Liver (tissue), 9 donors: ENCODE measurements around the gene SLC22A8. TPM values are rescaled to one million over a fixed set of nuclear protein-coding genes. Genes with fewer than 3 reads are reported as not detected.

ENCODE experiments used
- DNase-seq: peaks from one replicate; pipeline ENCODE4 v3.0.0-alpha.2; 2017; ENCODE audit warnings: low spot score
- H3K27ac ChIP-seq, 2 donors: one replicate each; pipeline ENCODE4 v1.7.0; 2013; ENCODE audit warnings: inconsistent platforms in 2 of 2, low read length in 2 of 2, control low read depth in 1 of 2, low read depth in 1 of 2, mild to moderate bottlenecking in 1 of 2
- H3K27me3 ChIP-seq, 4 donors: one replicate each; pipeline versions ENCODE4 v1.6.1 to v1.7.0; 2013; ENCODE audit warnings: low read length in 3 of 4, inconsistent platforms in 1 of 4, mild to moderate bottlenecking in 1 of 4, moderate library complexity in 1 of 4; ENCODE audit not compliant: control insufficient read depth in 4 of 4, insufficient read depth in 4 of 4
- H3K36me3 ChIP-seq, 4 donors: one replicate each; pipeline versions ENCODE4 v1.6.1 to v1.7.0; 2013; ENCODE audit warnings: low read length in 3 of 4, mild to moderate bottlenecking in 3 of 4, low read depth in 1 of 4, moderate library complexity in 1 of 4; ENCODE audit not compliant: control insufficient read depth in 4 of 4, insufficient read depth in 3 of 4
- H3K4me1 ChIP-seq, 4 donors: one replicate each; pipeline versions ENCODE4 v1.6.1 to v1.7.0; 2013; ENCODE audit warnings: low read length in 3 of 4, mild to moderate bottlenecking in 3 of 4, moderate library complexity in 1 of 4; ENCODE audit not compliant: control insufficient read depth in 4 of 4, insufficient read depth in 4 of 4
- H3K4me3 ChIP-seq, 3 donors: one replicate each; pipeline versions ENCODE4 v1.6.1 to v1.7.0; 2013; ENCODE audit warnings: low read length in 3 of 3, control low read depth in 1 of 3, low read depth in 1 of 3, mild to moderate bottlenecking in 1 of 3
- H3K9ac ChIP-seq, 2 donors: one replicate each; pipeline ENCODE4 v1.7.0; 2013; ENCODE audit warnings: low read length in 2 of 2, mild to moderate bottlenecking in 2 of 2, moderate library complexity in 2 of 2, control low read depth in 1 of 2, low read depth in 1 of 2
- H3K9me3 ChIP-seq, 4 donors: one replicate each; pipeline versions ENCODE4 v1.6.1 to v1.7.0; 2013; ENCODE audit warnings: low read length in 3 of 4; ENCODE audit not compliant: control insufficient read depth in 4 of 4
- FOXA1 ChIP-seq: IDR thresholded peaks from 2 replicates; pipeline ENCODE4 v1.6.1; 2016; ENCODE audit warnings: antibody characterized with exemption
- FOXA2 ChIP-seq: IDR thresholded peaks from 2 replicates; pipeline ENCODE4 v1.6.1; 2016; ENCODE audit warnings: antibody characterized with exemption
- GABPA ChIP-seq, 2 donors: IDR thresholded peaks in 1 of 2; conservative IDR thresholded peaks in 1 of 2; 2 replicates each; pipeline ENCODE4 v1.6.1; 2016; ENCODE audit warnings: antibody characterized with exemption in 2 of 2, mild to moderate bottlenecking in 1 of 2, moderate library complexity in 1 of 2
- HNF4A ChIP-seq, 2 donors: conservative IDR thresholded peaks; 2 replicates each; pipeline ENCODE4 v1.6.1; 2016; ENCODE audit warnings: antibody characterized with exemption in 2 of 2, mild to moderate bottlenecking in 2 of 2
- HNF4G ChIP-seq: IDR thresholded peaks from 2 replicates; pipeline ENCODE4 v1.6.1; 2016; ENCODE audit warnings: antibody characterized with exemption
- JUND ChIP-seq, 2 donors: IDR thresholded peaks; 2 replicates each; pipeline ENCODE4 v1.6.1; 2016; ENCODE audit warnings: antibody characterized with exemption in 2 of 2
- NR2F2 ChIP-seq: IDR thresholded peaks from 2 replicates; pipeline ENCODE4 v1.6.1; 2016; ENCODE audit warnings: antibody characterized with exemption
- RAD21 ChIP-seq, 2 donors: IDR thresholded peaks; 2 replicates each; pipeline ENCODE4 v1.6.1; 2016; ENCODE audit warnings: antibody characterized with exemption in 2 of 2, mild to moderate bottlenecking in 2 of 2
- RXRA ChIP-seq, 2 donors: IDR thresholded peaks; 2 replicates each; pipeline ENCODE4 v1.6.1; 2017 to 2018; ENCODE audit warnings: antibody characterized with exemption in 2 of 2, mild to moderate bottlenecking in 1 of 2
- SP1 ChIP-seq: IDR thresholded peaks from 2 replicates; pipeline ENCODE4 v1.6.1; 2018; ENCODE audit warnings: antibody characterized with exemption, mild to moderate bottlenecking
- TAF1 ChIP-seq: conservative IDR thresholded peaks from 2 replicates; pipeline ENCODE4 v1.6.1; 2016; ENCODE audit warnings: antibody characterized with exemption, mild to moderate bottlenecking
- YY1 ChIP-seq: IDR thresholded peaks from 2 replicates; pipeline ENCODE4 v1.6.1; 2016; ENCODE audit warnings: antibody characterized with exemption, mild to moderate bottlenecking
- WGBS: extraction: QIAGEN DNeasy Blood & Tissue Kit; methylation state at CpG from one replicate; pipeline ENCODE4 v1.1.7; 2013; 5-methylcytosine and 5-hydroxymethylcytosine counted together
- polyA plus RNA-seq, 2 donors: library from polyadenylated mRNA; stranded (reverse) in 1 of 2; unstranded in 1 of 2; fragments of 200-250 nt in 1 of 2; fragments of >200 nt in 1 of 2; fragmentation: Nextera tagmentation in 1 of 2; extraction: Ambion mirVana in 1 of 2; gene quantifications; one replicate each; pipeline versions ENCODE4 v1.2.1 to v1.2.3, GENCODE V29; 2013 to 2015
- total RNA-seq, 2 donors: library from RNA; depleted of rRNA; stranded (reverse); fragments of >200 nt; gene quantifications; one replicate each; pipeline ENCODE4 v1.2.3, GENCODE V29; 2014
- TF ChIP-seq, protein P1 (sequence below): IDR thresholded peaks from 2 replicates; pipeline ENCODE4 v1.6.1; 2016; ENCODE audit warnings: antibody characterized with exemption
- TF ChIP-seq, protein P2 (sequence below): IDR thresholded peaks from 2 replicates; pipeline ENCODE4 v1.6.1; 2016; ENCODE audit warnings: antibody characterized with exemption, mild to moderate bottlenecking
- TF ChIP-seq, protein P3 (sequence below): IDR thresholded peaks from 2 replicates; pipeline ENCODE4 v1.6.1; 2016; ENCODE audit warnings: antibody characterized with exemption
- TF ChIP-seq, protein P4 (sequence below): fragments of 150-350 bp; IDR thresholded peaks from 2 replicates; pipeline ENCODE4 v1.5.1; 2017; ENCODE audit warnings: improper control_type of control experiment, low read depth, low read length; ENCODE audit not compliant: missing input control
- TF ChIP-seq, protein P5 (sequence below): IDR thresholded peaks from 2 replicates; pipeline ENCODE4 v1.6.1; 2016; ENCODE audit warnings: antibody characterized with exemption
- donor health status: healthy.
- donor health status: healthy.
- donor health status: healthy.
- donor health status: healthy.
- donor health status: healthy.

The SLC22A8 gene
- total and polyA plus RNA-seq, 4 donors = not detected

DNA sequence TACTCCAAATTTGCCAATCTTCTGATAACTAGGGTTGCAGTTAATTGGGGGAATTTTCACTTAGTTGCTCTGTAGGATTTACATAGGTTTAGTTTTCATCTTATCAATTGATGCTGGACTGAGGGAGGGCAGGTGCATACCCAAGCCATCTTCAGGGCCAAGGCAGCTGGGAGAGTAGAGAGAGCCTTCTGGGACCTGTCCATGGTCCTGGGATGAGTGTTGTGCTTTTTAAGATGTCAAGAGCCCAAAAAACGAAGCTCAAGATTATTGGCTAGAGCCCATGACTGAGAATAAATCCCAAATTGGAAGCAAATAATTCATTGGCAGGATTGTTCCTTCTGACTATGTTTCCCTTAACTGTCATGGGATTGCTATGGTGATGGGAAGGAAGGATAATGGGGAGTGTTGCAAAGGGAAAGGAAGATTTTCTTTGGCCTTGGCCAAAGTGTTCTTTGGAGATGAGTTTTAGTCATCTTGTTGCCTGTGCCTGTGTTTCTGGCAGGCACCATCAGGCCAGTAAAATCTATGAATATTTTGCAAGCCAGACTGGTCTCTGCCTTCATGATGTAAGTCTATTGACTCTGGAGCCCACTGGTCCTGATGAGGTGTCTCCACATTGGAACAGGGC lies 35.4 kb downstream of the SLC22A8 start:
- no peak overlapping the region for H3K27ac ChIP-seq
- no peaks in the 10 kb centered on the region for H3K4me1 ChIP-seq
- H3K9ac ChIP-seq = no peak overlapping the region
- H3K9me3 ChIP-seq = no peaks in the 10 kb centered on the region
- no peak overlapping the region for H3K4me3 ChIP-seq
- WGBS = 40% methylated on average over 1 of the region's 1 CpG
- no peak for DNase-seq
- no peaks in the 10 kb centered on the region for H3K27me3 ChIP-seq
- TF ChIP-seq RAD21 (IDR thresholded peaks at IDR 0.05) = no peak
- TF ChIP-seq, protein P1, sequence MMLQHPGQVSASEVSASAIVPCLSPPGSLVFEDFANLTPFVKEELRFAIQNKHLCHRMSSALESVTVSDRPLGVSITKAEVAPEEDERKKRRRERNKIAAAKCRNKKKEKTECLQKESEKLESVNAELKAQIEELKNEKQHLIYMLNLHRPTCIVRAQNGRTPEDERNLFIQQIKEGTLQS = no peak
- no peak for TF ChIP-seq FOXA2
- TF ChIP-seq, protein P2, sequence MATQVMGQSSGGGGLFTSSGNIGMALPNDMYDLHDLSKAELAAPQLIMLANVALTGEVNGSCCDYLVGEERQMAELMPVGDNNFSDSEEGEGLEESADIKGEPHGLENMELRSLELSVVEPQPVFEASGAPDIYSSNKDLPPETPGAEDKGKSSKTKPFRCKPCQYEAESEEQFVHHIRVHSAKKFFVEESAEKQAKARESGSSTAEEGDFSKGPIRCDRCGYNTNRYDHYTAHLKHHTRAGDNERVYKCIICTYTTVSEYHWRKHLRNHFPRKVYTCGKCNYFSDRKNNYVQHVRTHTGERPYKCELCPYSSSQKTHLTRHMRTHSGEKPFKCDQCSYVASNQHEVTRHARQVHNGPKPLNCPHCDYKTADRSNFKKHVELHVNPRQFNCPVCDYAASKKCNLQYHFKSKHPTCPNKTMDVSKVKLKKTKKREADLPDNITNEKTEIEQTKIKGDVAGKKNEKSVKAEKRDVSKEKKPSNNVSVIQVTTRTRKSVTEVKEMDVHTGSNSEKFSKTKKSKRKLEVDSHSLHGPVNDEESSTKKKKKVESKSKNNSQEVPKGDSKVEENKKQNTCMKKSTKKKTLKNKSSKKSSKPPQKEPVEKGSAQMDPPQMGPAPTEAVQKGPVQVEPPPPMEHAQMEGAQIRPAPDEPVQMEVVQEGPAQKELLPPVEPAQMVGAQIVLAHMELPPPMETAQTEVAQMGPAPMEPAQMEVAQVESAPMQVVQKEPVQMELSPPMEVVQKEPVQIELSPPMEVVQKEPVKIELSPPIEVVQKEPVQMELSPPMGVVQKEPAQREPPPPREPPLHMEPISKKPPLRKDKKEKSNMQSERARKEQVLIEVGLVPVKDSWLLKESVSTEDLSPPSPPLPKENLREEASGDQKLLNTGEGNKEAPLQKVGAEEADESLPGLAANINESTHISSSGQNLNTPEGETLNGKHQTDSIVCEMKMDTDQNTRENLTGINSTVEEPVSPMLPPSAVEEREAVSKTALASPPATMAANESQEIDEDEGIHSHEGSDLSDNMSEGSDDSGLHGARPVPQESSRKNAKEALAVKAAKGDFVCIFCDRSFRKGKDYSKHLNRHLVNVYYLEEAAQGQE = peak; percentile 95
- no peak for TF ChIP-seq JUND (IDR thresholded peaks at IDR 0.05)
- TF ChIP-seq GABPA (IDR thresholded peaks at IDR 0.05 in 1 of 2, conservative IDR thresholded peaks at IDR 0.05 in 1 of 2) = no peak
- TF ChIP-seq FOXA1 = no peak
- TF ChIP-seq, protein P3, sequence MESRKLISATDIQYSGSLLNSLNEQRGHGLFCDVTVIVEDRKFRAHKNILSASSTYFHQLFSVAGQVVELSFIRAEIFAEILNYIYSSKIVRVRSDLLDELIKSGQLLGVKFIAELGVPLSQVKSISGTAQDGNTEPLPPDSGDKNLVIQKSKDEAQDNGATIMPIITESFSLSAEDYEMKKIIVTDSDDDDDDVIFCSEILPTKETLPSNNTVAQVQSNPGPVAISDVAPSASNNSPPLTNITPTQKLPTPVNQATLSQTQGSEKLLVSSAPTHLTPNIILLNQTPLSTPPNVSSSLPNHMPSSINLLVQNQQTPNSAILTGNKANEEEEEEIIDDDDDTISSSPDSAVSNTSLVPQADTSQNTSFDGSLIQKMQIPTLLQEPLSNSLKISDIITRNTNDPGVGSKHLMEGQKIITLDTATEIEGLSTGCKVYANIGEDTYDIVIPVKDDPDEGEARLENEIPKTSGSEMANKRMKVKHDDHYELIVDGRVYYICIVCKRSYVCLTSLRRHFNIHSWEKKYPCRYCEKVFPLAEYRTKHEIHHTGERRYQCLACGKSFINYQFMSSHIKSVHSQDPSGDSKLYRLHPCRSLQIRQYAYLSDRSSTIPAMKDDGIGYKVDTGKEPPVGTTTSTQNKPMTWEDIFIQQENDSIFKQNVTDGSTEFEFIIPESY = no peak
- TF ChIP-seq RXRA (IDR thresholded peaks at IDR 0.05) = no peak
- no peaks in the 10 kb centered on the region for H3K36me3 ChIP-seq

DNA sequence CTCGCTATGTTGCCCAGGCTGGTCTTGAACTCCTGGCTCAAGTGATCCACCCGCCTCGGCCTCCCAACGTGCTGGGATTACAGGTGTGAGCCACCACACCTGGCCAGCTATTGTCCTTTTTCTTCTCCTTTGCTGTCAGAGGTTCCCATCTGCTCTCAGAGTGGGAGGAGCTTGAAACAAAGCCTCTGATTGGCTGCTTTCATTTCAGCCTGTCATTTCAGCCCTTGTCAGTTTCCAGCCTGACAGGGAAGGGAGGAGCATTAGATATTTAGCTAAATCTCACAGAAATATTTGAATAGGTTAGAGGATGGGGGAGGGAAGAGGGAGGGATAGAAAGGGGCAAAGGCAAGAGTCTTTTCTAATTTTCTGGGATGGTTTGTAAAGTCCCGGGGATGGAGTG lies 39.5 kb downstream of the SLC22A8 start:
- WGBS = 77% methylated on average over 5 of the region's 5 CpGs
- DNase-seq = no peak
- Histone ChIP-seq H3K9me3 (no peaks in the 10 kb centered on the region), H3K27me3 (no peaks in the 10 kb centered on the region), H3K9ac (no peak overlapping the region), H3K27ac (no peak overlapping the region), H3K4me1 (no peaks in the 10 kb centered on the region), H3K4me3 (no peak overlapping the region), H3K36me3 (no peaks in the 10 kb centered on the region)
- TF ChIP-seq TAF1 (no peak), YY1 (no peak), HNF4G (no peak), SP1 (no peak), HNF4A (conservative IDR thresholded peaks at IDR 0.05) (no peak), NR2F2 (no peak), FOXA1 (no peak), RXRA (IDR thresholded peaks at IDR 0.05) (no peak), JUND (IDR thresholded peaks at IDR 0.05) (no peak), GABPA (IDR thresholded peaks at IDR 0.05 in 1 of 2, conservative IDR thresholded peaks at IDR 0.05 in 1 of 2) (no peak), RAD21 (IDR thresholded peaks at IDR 0.05) (no peak)
- TF ChIP-seq, protein P1 = no peak
- TF ChIP-seq, protein P4, sequence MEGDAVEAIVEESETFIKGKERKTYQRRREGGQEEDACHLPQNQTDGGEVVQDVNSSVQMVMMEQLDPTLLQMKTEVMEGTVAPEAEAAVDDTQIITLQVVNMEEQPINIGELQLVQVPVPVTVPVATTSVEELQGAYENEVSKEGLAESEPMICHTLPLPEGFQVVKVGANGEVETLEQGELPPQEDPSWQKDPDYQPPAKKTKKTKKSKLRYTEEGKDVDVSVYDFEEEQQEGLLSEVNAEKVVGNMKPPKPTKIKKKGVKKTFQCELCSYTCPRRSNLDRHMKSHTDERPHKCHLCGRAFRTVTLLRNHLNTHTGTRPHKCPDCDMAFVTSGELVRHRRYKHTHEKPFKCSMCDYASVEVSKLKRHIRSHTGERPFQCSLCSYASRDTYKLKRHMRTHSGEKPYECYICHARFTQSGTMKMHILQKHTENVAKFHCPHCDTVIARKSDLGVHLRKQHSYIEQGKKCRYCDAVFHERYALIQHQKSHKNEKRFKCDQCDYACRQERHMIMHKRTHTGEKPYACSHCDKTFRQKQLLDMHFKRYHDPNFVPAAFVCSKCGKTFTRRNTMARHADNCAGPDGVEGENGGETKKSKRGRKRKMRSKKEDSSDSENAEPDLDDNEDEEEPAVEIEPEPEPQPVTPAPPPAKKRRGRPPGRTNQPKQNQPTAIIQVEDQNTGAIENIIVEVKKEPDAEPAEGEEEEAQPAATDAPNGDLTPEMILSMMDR = no peak
- TF ChIP-seq, protein P3 = no peak
- TF ChIP-seq, protein P5, sequence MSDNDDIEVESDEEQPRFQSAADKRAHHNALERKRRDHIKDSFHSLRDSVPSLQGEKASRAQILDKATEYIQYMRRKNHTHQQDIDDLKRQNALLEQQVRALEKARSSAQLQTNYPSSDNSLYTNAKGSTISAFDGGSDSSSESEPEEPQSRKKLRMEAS = no peak
- TF ChIP-seq, protein P2 = no peak
